ENCODE measurements around the gene PAQR4. TPM values are rescaled to one million over a fixed set of nuclear protein-coding genes. Genes with fewer than 3 reads are reported as not detected.

Gene PAQR4
- total RNA-seq, 4 donors from 2014 or later, result 2.8 to 5.6 (median 3.3) TPM

GRCh38 chr16:2974319-2975056 lies 5.3 kb downstream of the PAQR4 start:
- Histone ChIP-seq H3K27me3 (no peaks in the 10 kb centered on the region), H3K36me3 (no peaks in the 10 kb centered on the region), H3K27ac (no peak overlapping the region), H3K4me3 (replicated peaks in 1 of 3) (no peak overlapping the region), H3K9me3 (no peaks in the 10 kb centered on the region), H3K4me1 (peaks cover 13 to 30% of the 10 kb centered on the region in 2 donors)
- no peak for DNase-seq
- intact Hi-C loops (cut with DNase I), result no loop called here
- TF ChIP-seq CTCF (IDR thresholded peaks at IDR 0.05), result no peak
- no peak for TF ChIP-seq POLR2A (IDR thresholded peaks at IDR 0.05)
- 94 to 100% methylated on average over 2 to 7 of the region's 15 CpGs for WGBS, 2 donors

- WGBS, 2 donors, result 96 to 97% methylated on average over 6 to 10 of the region's 28 CpGs
- Histone ChIP-seq H3K4me3 (replicated peaks in 1 of 3) (no peak overlapping the region), H3K4me1 (peaks cover 10 to 30% of the 10 kb centered on the region in 2 donors), H3K36me3 (no peaks in the 10 kb centered on the region), H3K27ac (no peak overlapping the region), H3K27me3 (no peaks in the 10 kb centered on the region), H3K9me3 (no peaks in the 10 kb centered on the region)
- no peak for DNase-seq
- intact Hi-C loops (cut with DNase I), result no loop called here
- TF ChIP-seq CTCF (IDR thresholded peaks at IDR 0.05) (no peak), POLR2A (IDR thresholded peaks at IDR 0.05) (no peak)
Observed at GRCh38 chr16:2975161-2975795, 6.1 kb downstream of the PAQR4 start.

DNA sequence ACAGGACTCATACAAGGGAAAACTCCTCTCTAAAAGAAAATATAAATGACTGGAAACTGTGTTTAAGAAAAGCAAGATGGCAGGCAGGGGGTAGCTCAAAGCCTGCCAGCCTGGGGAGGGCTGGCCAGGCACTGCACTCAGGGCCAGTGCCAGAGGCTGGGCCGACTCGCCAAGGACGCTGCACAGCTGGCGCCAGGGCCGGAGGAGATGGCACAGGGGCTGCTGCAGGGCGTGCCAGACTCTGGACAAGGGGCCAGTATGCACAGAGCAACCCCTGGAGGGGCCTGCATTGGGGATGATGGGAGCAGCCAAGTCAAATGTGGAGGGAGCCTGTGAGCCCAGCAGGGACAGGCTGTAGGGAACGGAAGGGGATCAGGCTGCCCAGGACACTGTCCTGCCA lies 7.1 kb downstream of the PAQR4 start:
- WGBS, 2 donors, result 89 to 94% methylated on average over 7 of the region's 7 CpGs

DNA sequence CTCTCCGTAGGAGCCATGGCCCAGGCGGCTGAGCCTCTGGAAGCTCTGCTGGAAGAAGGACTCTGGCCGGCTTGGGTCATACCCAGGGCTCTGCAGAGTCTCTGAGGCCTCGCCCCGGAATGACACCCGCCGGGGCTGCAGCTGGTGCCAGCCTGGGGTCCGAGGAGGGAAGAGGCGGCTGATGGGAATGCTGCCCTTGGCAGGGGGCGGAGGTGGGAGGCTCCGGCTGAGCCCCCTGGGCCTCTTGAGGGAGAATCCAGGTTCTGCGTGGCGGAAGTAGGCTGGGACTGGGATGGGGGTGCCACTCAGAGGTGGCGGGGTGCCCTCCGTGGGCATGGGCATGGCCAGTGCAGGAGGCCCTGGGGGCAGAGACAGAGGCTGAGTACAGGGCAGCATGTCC lies 7.5 kb downstream of the PAQR4 start:
- H3K36me3 ChIP-seq, result no peaks in the 10 kb centered on the region
- H3K4me3 ChIP-seq (replicated peaks in 1 of 3), result no peak overlapping the region
- DNase-seq, result no peak
- H3K27ac ChIP-seq, result no peak overlapping the region
- H3K9me3 ChIP-seq, result no peaks in the 10 kb centered on the region
- H3K27me3 ChIP-seq, result no peaks in the 10 kb centered on the region
- peaks cover 10 to 28% of the 10 kb centered on the region in 2 donors for H3K4me1 ChIP-seq
- intact Hi-C loops (cut with DNase I), result no loop called here
- WGBS, 2 donors, result 95 to 99% methylated on average over 9 to 15 of the region's 15 CpGs
- TF ChIP-seq POLR2A (IDR thresholded peaks at IDR 0.05), result no peak
- TF ChIP-seq CTCF (IDR thresholded peaks at IDR 0.05), result no peak

More for the DNA sequence above, 7.1 kb downstream of the PAQR4 start:
- no peak overlapping the region for H3K4me3 ChIP-seq (replicated peaks in 1 of 3)
- no peaks in the 10 kb centered on the region for H3K27me3 ChIP-seq
- no peak for TF ChIP-seq CTCF (IDR thresholded peaks at IDR 0.05)
- TF ChIP-seq POLR2A (IDR thresholded peaks at IDR 0.05), result no peak
- intact Hi-C loops (cut with DNase I), result no loop called here
- no peaks in the 10 kb centered on the region for H3K36me3 ChIP-seq
- H3K9me3 ChIP-seq, result no peaks in the 10 kb centered on the region
- peaks cover 10 to 28% of the 10 kb centered on the region in 2 donors for H3K4me1 ChIP-seq
- DNase-seq, result no peak
- no peak overlapping the region for H3K27ac ChIP-seq

DNA sequence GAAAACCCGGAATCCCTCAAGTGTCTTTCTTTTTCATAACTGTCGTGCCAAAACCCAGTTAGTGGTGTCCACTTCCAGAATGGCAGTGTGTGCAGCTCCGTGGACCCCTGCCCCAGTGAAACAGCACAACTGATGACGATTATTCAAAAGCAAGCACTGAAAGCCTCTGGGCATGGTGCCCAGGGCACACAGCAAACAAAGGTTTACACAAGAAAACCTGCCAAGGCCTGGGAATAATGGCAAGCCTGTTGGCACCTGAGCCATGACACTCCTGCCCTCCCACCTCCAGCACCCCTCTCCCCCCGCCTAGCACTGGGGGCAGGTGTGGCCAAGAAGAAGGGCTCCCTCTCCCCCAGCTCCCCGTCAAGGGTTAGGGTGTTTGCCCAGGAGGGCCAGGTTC lies 8.3 kb downstream of the PAQR4 start:
- Histone ChIP-seq H3K27me3 (no peaks in the 10 kb centered on the region), H3K9me3 (no peaks in the 10 kb centered on the region), H3K4me1 (peaks cover 10 to 26% of the 10 kb centered on the region in 2 donors), H3K4me3 (replicated peaks in 1 of 3) (no peak overlapping the region), H3K36me3 (no peaks in the 10 kb centered on the region), H3K27ac (no peak overlapping the region)
- peak; percentile 57 to 61 for DNase-seq
- intact Hi-C loops (cut with DNase I), result no loop called here
- WGBS, 2 donors, result 47 to 54% methylated on average over 6 of the region's 6 CpGs
- no peak for TF ChIP-seq POLR2A (IDR thresholded peaks at IDR 0.05)
- TF ChIP-seq CTCF (IDR thresholded peaks at IDR 0.05), result no peak
